GM19438 (cell line): ENCODE measurements around the gene ENG.

Experiments
- ATAC-seq: cut with Tn5 transposase; IDR thresholded peaks from one replicate; pipeline ENCODE4 v1.9.1; 2021; ENCODE audit warnings: low read depth; ENCODE audit not compliant: unreplicated experiment

ENG gene

DNA sequence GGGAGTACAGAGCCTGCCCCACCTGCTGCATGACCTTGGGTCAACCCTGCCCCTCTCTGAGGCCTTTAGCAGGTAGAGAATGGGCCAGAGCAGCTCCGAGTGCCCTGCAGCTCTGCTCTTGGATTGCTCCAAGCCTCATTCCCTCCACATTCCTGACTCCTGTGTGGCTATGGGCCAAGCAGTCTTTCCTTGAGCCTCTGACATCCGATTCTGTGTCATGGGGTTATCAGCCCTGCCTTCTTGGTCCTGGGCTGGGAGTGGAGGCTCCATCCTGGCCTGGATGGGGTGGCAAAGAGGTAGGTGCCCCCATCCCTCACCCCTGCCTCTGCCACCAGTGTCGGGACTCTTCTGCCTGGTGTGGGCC, 38.1 kb downstream of the ENG start:
- ATAC-seq: no peak

DNA sequence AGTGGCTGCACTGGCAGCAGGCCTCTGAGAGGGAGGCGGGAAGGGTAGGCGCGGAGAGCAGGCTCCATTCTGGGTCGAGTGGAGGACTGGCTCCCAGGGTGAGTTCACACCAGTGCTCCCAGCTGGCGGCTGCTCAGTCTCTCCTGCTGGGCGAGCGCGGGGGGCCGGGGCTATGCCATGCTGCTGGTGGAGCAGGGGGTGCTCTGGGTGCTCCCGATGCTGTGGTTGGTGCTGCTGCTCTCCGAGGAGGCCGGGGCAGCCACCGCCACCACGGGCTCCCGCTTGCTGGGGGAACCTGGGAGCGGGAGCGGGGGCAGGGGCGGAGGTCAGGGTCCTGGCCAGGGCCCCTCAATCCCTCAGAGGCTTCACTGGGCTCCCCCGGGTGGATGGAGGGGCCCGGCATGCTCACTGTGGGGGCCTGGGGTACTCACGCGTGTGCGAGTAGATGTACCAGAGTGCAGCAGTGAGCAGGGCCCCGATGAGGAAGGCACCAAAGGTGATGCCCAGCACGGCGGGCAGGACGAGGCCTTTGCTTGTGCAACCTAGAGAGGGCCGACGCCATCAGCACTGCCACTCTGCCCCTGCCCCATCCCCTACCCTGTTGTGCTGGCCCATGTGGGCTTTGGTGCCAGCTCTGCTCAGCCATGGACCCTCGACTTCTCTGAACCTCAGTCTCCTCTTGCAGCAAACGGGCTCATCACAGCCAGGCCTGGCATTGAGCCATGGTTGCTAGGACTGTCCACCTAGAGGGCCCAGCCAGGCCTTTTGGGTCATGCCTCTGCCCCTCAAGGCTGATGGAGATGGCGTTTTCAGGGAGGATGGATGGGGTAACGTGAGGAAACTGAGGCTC, 38.7 kb downstream of the ENG start:
- no peak for ATAC-seq

DNA sequence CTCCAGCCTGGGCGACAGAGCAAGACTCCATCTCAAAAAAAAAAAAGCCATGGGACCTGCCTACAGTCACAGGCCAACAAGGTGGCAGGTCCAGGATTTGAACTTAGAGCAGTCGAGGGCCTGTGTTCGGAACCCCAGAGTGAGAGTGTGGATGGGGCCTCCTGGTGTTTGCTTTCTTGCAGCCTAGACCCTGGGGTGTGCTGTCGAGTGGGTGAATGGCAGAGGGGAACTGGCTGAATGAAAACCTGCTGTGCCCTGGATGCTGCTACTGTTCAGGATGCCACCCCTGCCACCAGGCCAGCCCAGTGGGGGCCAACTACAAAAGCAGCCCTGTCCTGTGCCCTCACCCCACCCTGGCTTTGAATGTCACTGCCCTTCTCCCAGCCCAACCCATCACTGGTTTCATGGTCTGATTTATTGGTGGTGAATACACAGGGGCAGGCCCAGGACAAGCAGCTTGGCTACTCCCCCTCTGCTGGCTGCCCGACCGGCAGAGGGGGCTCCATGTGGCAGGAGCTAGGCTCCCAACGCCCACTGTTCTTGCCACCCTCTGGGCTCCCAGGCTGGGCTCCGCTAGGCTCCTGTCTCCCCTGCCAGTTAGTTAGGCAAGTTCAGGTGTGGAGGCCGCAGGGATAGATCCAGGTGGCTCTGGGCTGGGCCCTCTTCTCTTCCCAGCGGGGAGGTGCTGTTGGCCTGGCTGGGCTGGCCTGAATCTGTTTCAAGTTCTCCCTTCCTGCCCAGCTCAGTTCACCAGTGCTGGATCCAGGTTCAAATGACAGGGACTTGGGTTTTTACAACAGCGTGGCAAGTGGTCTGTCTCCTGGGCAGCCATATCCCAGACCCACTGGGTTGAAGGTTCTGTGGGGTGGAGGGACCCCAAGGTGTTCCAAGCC, 39.6 kb downstream of the ENG start:
- ATAC-seq: no peak

DNA sequence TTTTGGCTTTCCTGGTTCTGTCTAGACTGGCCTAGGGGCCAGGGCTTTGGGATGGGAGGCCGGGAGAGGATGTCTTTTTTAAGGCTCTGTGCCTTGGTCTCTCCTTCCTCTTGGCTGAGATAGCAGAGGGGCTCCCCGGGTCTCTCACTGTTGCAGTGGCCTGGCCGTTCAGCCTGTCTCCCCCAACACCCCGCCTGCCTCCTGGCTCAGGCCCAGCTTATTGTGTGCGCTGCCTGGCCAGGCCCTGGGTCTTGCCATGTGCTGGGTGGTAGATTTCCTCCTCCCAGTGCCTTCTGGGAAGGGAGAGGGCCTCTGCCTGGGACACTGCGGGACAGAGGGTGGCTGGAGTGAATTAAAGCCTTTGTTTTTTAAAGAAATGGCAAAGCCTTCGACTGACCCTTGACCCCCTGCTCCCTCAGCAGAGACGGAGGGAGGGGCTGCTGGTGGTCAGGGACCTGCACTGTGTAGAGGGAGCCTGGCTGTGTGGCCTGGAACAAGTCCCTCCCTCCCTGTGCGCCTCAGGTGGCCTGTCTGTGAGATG, 40.7 kb downstream of the ENG start:
- no peak for ATAC-seq

DNA sequence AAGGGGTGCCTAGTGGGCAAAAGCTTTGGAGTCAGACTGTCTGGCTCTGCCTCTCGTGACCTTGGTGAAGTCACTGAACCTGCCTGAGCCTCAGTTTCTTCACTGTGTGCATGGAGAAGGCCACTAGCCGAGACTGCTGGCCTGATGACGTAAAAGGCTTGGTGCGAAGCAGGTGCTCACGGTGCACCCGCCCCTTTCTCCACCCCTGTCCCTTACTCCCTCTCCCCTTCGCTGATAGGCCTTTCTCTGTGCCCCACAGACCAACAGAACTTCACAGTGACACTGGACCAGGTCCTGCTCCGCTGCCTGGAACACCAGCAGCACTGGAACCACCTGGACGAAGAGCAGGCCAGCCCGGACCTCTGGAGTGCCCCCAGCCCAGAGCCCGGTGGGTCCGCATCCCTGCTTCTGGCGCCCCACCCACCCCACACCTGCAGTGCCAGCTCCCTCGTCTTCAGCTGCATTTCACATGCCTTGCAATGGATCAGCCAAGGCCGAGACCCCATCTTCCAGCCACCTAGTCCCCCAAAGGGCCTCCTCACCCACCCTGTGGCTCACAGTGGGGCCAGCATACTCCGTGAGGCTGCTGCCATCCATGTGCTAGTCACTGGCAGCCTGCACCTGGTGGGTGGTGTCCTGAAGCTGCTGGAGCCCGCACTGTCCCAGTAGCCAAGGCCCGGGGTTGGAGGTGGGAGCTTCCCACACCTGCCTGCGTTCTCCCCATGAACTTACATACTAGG, 41.4 kb downstream of the ENG start:
- ATAC-seq: no peak

DNA sequence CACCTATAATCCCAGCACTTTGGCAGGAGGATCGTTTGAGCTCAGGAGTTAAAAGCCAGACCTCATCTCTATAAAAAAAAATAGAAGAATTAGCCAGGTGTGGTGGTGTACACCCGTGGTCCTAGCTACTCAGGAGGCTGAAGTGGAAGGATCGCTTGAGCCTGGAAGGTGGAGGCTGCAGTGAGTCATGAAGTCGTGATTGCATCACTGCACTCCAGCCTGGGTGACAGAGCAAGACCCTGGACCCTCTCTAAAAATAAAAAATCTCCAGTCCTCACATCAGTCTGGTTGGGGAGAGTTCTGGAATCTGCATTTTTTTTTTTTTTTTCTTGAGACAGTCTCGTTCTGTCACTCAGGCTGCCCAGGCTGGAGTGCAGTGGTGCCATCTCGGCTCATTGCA, 42.4 kb downstream of the ENG start:
- ATAC-seq: no peak

DNA sequence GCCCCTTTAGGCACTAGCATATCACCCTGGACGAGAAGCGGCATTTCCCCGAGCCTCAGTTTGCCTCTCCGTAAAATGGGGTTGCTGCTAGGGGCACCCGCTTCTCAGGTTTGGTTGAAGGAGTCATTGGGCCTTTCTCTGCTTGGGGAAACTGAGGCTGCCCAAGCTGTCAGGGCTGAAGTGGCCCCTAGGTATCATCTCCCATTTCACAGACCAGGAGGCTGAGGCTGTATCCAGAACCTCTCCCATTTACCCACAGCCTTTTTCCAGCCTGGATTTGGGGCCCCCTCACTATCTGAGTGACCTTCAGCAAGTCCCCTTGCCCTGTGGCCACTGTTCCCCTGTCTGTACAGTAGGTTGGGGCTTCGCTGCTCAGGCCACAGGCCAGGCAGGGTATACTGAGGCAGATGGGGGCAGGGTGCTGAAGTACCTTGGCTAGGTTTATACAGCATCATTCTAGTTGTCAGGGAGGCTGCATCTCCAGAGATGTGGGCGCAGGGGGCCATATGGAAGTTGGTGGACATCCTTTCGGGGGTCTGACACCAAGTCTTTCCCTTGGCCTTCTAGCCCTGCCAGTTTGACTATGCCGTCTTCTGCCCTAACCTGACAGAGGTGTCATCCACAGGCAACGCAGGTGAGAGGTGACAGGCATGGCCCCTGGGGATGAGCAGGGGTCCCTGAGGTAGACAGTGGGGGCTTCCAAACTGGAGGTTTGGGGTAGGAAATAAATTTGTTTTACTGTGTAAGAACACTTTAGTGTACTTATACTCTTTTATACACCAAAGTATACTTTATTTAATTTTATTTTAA, 43.9 kb downstream of the ENG start:
- ATAC-seq: no peak

DNA sequence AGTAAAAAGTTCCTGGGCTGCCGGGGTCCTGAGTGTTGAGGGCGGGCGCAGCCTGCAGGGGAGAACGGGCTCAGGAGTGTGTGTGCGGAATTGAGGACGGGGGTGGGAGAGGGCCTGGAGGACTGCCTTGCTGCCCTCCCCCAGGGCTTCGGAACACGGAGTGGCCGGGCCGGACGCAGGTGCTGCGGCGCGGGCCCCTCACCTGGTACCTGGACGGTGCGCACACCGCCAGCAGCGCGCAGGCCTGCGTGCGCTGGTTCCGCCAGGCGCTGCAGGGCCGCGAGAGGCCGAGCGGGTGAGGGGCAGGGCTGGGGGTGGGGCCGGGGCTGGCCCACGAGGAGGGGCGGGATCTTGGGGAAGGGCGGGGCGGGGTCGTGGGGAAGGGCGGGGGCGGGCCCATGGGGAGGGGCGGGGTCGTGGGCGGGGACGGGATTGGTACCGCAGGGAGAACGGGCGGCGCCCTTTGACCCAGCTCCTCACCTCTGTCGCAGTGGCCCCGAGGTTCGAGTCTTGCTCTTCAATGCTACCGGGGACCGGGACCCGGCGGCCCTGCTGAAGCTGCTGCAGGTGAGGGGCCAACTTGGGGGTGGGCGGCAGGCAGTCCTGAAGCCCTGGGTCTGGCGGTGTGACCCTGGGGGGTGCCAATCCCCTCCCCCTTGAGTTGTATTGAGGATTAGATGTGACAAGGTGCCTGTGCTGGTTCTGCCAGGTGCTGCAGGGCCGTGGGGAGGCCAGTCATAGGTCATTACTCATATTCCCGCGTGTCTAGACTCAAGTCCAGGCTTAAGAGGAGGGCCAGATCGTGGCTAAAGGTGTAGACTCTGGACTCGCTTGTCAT, 44.7 kb downstream of the ENG start:
- ATAC-seq: no peak

DNA sequence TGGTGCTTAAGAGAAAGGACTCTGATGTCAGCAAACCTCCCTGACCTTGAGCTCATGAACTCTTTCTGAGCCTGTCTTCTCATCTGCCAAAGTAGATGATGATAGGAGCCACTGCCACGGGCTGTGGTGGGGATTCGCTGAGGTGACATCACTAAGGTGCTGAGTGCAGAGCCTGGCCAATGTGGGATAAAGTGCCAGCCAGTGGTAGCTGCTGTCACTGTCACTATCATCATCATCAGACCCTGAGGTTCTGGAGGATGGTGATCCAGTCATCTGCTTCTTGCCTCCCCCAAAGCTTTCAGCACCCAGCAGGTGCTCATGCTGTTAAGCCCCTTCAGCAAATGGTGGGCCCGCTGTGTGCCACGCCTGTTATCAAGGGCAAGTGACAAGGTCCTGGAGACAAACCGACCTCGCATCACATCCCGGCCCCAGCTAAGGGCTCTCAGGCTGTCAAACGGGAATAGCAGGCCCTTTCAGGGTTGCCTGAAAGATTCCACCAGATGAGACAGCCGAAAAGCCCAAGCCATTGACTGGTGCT, 45.4 kb downstream of the ENG start:
- no peak for ATAC-seq

DNA sequence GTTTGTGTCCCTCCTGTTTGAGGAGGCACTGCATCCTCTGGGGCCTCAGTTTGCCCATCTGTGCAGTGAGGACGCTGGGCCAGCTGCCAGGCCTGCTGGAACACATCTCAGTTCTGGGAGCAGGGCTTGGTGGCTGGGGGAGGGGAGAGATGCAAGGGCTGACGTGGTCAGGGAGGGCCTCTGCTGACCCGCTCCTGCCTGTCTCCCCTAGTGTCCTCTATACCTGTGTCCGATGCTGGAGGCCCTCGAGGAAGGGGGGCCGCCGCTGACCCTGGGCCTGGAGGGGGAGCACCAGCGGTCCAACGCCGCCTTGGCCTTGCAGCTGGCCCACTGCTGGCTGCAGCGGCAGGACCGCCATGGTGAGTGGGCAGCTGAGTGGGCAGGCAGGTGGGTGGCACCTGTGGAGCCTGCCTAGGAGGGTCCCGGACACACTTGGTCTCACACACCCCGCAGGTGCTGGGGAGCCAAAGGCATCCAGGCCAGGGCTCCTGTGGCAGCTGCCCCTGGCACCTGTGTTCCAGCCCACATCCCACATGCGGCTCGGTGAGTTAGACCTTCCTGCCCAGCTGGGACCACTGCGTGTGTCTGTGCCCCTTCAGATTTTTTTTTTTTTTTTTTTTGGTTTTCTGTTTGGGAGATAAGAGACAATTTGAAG, 46.0 kb downstream of the ENG start:
- no peak for ATAC-seq

DNA sequence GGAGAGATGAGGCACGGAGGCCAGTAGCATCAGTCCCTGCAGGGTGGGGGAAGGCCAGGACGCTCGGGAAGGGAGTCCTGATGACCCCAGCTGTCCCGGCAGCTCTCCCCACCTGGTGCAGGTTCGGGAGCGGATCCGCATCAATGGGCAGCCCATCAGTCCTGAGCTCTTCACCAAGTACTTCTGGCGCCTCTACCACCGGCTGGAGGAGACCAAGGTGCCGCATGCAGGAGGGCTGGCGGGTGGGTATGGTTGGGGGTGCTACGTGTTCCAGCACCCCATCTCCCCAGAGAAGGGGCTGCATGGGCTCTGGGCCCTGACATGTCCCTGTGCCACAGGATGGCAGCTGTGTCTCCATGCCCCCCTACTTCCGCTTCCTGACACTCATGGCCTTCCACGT, 47.6 kb downstream of the ENG start:
- ATAC-seq: no peak

DNA sequence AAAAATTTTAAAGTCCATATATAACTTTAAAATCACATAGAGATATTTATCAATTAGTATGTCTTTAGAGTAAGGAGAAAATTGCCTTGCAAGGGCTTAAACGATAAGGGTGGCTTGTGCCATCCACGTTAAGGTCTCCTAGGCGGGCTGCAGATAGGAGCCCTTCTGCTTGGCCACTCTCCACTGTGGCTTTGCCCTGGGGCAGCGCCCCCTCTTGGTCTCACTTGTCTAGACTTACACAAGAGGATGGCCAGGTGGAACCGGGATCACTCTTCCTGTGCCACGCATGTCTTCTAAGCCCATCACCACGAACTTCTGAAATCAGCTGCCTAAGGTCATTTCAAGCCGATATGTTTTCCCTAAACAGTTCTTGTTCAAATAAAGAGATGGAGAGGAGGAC, 48.8 kb downstream of the ENG start:
- ATAC-seq: no peak

DNA sequence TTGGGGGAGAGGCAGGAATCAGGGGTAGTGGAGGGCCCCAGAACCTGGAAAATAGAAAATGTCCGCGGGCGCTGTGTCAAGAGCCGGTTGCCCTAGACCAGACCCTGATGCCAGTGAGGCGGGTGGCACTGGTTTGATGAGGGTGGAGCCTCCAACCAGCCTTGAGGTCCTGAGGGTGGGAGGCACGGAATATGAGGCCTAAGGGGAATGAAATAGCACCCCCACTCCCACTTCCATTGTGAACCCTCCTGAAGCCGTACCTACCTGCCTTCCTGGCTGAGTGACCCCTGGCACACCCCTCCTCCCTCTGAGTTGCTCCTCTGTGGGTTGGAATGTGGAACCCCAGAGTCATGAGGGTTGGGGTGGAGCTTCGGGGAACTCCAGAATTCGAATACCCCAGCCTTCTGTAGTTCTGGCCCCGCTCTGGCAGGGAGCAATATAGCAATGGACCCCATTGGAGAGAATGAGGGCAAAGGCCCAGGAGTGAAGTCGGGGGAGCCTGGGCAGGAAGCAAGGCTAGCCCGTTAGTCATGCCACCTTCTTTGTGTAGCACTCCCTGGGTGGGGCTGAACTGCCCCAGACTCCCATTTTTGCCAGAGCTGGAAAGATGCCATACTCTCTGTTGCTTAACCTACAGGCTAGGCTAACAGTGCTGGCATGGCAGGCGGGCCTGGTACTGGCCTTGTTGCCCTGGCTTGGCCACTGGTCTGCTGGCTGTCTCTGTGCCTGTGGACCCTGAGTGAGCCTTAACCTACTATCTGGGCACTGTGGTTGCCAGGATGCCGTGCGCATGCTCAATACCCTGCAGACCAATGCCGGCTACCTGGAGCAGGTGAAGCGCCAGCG, 50.7 kb downstream of the ENG start:
- ATAC-seq: no peak

DNA sequence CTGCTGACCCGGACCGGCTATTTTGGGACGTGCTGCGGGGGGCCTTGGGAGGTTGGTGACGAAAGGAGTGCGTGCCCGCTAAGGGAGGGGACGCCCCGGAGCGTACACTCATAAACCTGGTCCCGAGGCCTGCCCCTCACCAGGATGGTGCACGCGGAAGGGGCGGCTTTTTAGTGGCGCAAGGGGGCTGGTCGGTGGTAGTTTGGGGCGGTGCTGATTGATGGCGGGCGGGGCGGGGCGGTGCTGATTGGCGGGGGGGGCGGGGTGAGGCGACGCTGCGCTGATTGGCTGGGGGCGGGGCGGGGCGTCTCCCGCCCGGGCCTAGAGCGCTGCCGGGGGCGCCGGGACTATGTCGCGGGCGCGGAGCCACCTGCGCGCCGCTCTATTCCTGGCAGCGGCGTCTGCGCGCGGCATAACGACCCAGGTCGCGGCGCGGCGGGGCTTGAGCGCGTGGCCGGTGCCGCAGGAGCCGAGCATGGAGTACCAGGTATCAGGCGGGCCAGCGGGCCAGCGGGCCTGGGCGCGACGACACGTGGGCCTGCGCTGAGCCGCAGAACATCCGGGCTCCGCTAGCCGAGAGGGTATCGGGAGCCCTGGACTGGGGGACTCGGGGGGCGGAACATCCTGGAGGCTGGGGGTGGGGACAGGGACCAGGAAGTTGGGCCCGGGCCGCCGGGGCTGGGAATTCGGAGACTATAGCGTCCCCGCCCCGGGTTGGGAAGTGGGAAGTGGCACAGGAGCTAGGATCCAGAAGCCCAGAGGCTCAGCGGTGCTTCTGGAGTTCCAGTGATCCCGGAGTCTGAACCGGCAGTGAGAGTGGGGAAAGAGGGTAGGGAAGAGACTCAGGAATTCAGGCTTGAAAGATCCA, 51.6 kb downstream of the ENG start, which contains the start of gene FPGS:
FPGS (plus strand) TSS at position 307 of the 868 bp plus-strand sequence; CDS start at position 350, 43 bp downstream.
- ATAC-seq: peak; percentile 78

DNA sequence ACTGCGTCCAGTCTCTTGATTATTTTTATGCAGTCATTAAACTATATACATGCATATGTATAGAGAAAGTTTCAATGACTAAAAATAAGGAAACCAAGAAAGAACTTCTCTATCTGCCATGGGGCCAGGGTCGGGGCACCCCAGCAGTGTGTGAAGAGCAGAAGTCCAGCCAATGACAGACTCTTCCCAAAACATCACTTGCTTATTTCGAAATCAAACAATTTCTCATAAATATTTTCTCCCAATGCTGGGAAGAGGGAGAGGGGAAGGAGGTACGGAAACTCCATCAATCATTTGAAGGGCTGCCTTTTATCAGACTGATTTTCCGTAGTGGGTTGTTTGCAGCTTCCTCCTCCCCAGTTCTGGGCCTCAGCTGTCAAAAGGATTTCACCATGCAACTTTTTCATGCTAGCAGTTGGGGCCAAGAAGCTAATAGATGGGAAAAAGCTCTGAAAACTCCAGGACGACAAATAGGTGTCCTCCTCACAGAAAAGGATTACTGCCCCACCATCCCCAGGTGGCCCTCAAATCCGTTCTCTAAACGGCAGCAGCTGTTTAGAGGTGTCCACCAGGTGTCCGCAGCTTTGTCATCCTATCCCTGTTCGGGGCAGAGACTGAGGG, 52.4 kb downstream of the ENG start:
- peak; percentile 34 for ATAC-seq

DNA sequence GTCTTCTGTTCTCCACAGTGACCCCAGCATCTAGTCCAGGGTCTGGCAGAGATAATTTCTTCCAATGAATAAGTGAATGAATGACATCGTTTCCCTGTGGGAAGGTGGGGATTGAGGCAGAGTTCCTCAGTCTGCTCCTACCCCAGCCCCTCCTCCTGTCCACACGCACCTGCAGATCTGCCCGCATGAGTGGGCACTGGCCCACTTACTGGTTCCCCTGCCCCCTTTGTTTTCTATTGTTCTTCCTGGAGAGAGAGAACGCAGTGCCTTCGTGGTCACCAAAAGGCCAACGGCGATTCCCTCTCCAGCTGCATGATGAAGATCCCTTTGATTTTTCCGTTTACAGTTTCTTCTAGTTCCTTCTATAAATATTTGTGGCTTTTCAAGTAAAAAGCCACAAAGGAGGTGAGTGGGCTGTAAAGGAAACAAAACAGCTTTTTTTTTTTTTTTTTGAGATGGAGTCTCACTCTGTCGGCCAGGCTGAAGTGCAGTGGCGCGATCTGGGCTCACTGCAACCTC, 57.5 kb downstream of the ENG start:
- no peak for ATAC-seq
